WTC11 (cell line): ENCODE data around the gene STUB1. TPM values are rescaled to one million over a fixed set of nuclear protein-coding genes. Genes with fewer than 3 reads are reported as not detected.
A peak's percentile ranks its signal among the peaks of the same experiment; 100 is the strongest.

Experiments used
- AR ChIP-seq: fragments of 250-450 bp; sonication (Bioruptor Pico); IDR thresholded peaks from 2 replicates; pipeline ENCODE4 v1.9.0; 2021; ENCODE audit warnings: mild to moderate bottlenecking
- CBFB ChIP-seq: sonication (generic); formaldehyde crosslinking; IDR thresholded peaks from 2 replicates; pipeline ENCODE4 v1.8.1; 2022; ENCODE audit warnings: mild to moderate bottlenecking, low read depth, missing genetic modification reagents
- CREB1 ChIP-seq: sonication (generic); formaldehyde crosslinking; IDR thresholded peaks from 2 replicates; pipeline ENCODE4 v1.8.0; 2023; ENCODE audit warnings: mild to moderate bottlenecking, missing genetic modification reagents
- E2F5 ChIP-seq: sonication (generic); formaldehyde crosslinking; IDR thresholded peaks from 2 replicates; pipeline ENCODE4 v1.8.1; 2022; ENCODE audit warnings: mild to moderate bottlenecking, moderate library complexity, missing genetic modification reagents
- FOXJ3 ChIP-seq: sonication (generic); formaldehyde crosslinking; IDR thresholded peaks from 2 replicates; pipeline ENCODE4 v1.9.0; 2021; ENCODE audit warnings: missing genetic modification reagents, mild to moderate bottlenecking, borderline replicate concordance
- FOXK1 ChIP-seq: sonication (generic); formaldehyde crosslinking; IDR thresholded peaks from 2 replicates; pipeline ENCODE4 v1.8.0; 2022; ENCODE audit warnings: mild to moderate bottlenecking, moderate library complexity, missing genetic modification reagents
- FOXP1 ChIP-seq: sonication (generic); formaldehyde crosslinking; IDR thresholded peaks from 2 replicates; pipeline ENCODE4 v1.8.0; 2022; ENCODE audit warnings: missing genetic modification reagents, mild to moderate bottlenecking, moderate library complexity, borderline replicate concordance
- FOXP4 ChIP-seq: sonication (generic); formaldehyde crosslinking; IDR thresholded peaks from 2 replicates; pipeline ENCODE4 v1.8.0; 2022; ENCODE audit warnings: mild to moderate bottlenecking, missing genetic modification reagents
- GABPB1 ChIP-seq: sonication (generic); formaldehyde crosslinking; IDR thresholded peaks from 2 replicates; pipeline ENCODE4 v1.8.1; 2023; ENCODE audit warnings: mild to moderate bottlenecking, missing genetic modification reagents
- GTF2I ChIP-seq: fragments of 250-450 bp; sonication (Bioruptor Pico); conservative IDR thresholded peaks from 2 replicates; pipeline ENCODE4 v1.4.0; 2021; ENCODE audit warnings: mild to moderate bottlenecking
- HMGA2 ChIP-seq: fragments of 250-450 bp; sonication (Bioruptor Pico); IDR thresholded peaks from 2 replicates; pipeline ENCODE4 v1.4.0; 2021; ENCODE audit warnings: mild to moderate bottlenecking, moderate library complexity
- IRF2 ChIP-seq: sonication (generic); formaldehyde crosslinking; IDR thresholded peaks from 2 replicates; pipeline ENCODE4 v1.8.0; 2022; ENCODE audit warnings: low read depth, missing genetic modification reagents, borderline replicate concordance
- JAZF1 ChIP-seq: fragments of 250-450 bp; sonication (Bioruptor Pico); IDR thresholded peaks from 2 replicates; pipeline ENCODE4 v1.9.0; 2021; ENCODE audit warnings: moderate library complexity, mild to moderate bottlenecking, inconsistent platforms
- MLX ChIP-seq: sonication (generic); formaldehyde crosslinking; IDR thresholded peaks from 2 replicates; pipeline ENCODE4 v1.8.1; 2023; ENCODE audit warnings: mild to moderate bottlenecking, missing genetic modification reagents, moderate library complexity
- NFYB ChIP-seq: sonication (generic); formaldehyde crosslinking; conservative IDR thresholded peaks from 2 replicates; pipeline ENCODE4 v1.8.0; 2022; ENCODE audit warnings: low read depth, missing genetic modification reagents
- NR2C2 ChIP-seq: sonication (generic); formaldehyde crosslinking; IDR thresholded peaks from 2 replicates; pipeline ENCODE4 v1.8.0; 2022; ENCODE audit warnings: mild to moderate bottlenecking, missing genetic modification reagents
- PRDM15 ChIP-seq: sonication (generic); formaldehyde crosslinking; IDR thresholded peaks from 2 replicates; pipeline ENCODE4 v1.8.0; 2022; ENCODE audit warnings: missing genetic modification reagents
- RORB ChIP-seq: fragments of 250-450 bp; sonication (Bioruptor Pico); IDR thresholded peaks from 2 replicates; pipeline ENCODE4 v1.9.0; 2021; ENCODE audit warnings: mild to moderate bottlenecking
- SMAD3 ChIP-seq: sonication (generic); formaldehyde crosslinking; IDR thresholded peaks from 2 replicates; pipeline ENCODE4 v1.8.0; 2022; ENCODE audit warnings: missing genetic modification reagents, mild to moderate bottlenecking, borderline replicate concordance
- SOX15 ChIP-seq: fragments of 250-450 bp; sonication (Bioruptor Pico); IDR thresholded peaks from 2 replicates; pipeline ENCODE4 v1.9.0; 2021; ENCODE audit warnings: mild to moderate bottlenecking
- TEAD1 ChIP-seq: sonication (generic); formaldehyde crosslinking; IDR thresholded peaks from 2 replicates; pipeline ENCODE4 v1.8.0; 2022; ENCODE audit warnings: mild to moderate bottlenecking, missing genetic modification reagents
- ZNF121 ChIP-seq: sonication (generic); formaldehyde crosslinking; IDR thresholded peaks from 2 replicates; pipeline ENCODE4 v1.8.0; 2023; ENCODE audit warnings: missing genetic modification reagents
- ZNF232 ChIP-seq: sonication (generic); formaldehyde crosslinking; IDR thresholded peaks from 2 replicates; pipeline ENCODE4 v1.8.0; 2022; ENCODE audit warnings: mild to moderate bottlenecking, missing genetic modification reagents
- ZNF423 ChIP-seq: fragments of 250-450 bp; sonication (Bioruptor Pico); IDR thresholded peaks from 2 replicates; pipeline ENCODE4 v2.1.2; 2022; ENCODE audit warnings: mild to moderate bottlenecking, moderate library complexity
- ZNF425 ChIP-seq: fragments of 250-450 bp; sonication (Bioruptor Pico); conservative IDR thresholded peaks from 2 replicates; pipeline ENCODE4 v1.9.0; 2021; ENCODE audit warnings: mild to moderate bottlenecking
- ZNF512 ChIP-seq: sonication (generic); formaldehyde crosslinking; IDR thresholded peaks from 2 replicates; pipeline ENCODE4 v1.8.1; 2022; ENCODE audit warnings: missing genetic modification reagents, borderline replicate concordance
- total RNA-seq: library from RNA; stranded (reverse); gene quantifications from 3 replicates; pipeline ENCODE4 v1.2.3, GENCODE V29; 2021

Gene STUB1
- total RNA-seq, 1 experiment from 2014 or later: 88.2 TPM

- TF ChIP-seq FOXP4 (CRISPR knock-in tag) (peak; percentile 89), CBFB (peak; percentile 86; the same call in 1 of the 2 replicates), CREB1 (CRISPR knock-in tag) (peak; percentile 92), ZNF425 (CRISPR knock-in tag) (no peak), ZNF232 (CRISPR knock-in tag) (peak; percentile 97), HMGA2 (CRISPR knock-in tag) (no peak), ZNF121 (CRISPR knock-in tag) (peak; percentile 11; the same call in 1 of the 2 replicates), E2F5 (CRISPR knock-in tag) (peak; percentile 72; the same call in 1 of the 2 replicates), ZNF423 (CRISPR knock-in tag) (peak; percentile 68), RORB (no peak), ZNF512 (CRISPR knock-in tag) (no peak), AR (CRISPR knock-in tag) (no peak), JAZF1 (CRISPR knock-in tag) (no peak), GABPB1 (CRISPR knock-in tag) (peak; percentile 76), FOXJ3 (CRISPR knock-in tag) (no peak), TEAD1 (peak; percentile 15; the same call in 1 of the 2 replicates), NR2C2 (CRISPR knock-in tag) (peak; percentile 79), FOXK1 (CRISPR knock-in tag) (peak; percentile 85), SMAD3 (CRISPR knock-in tag) (peak; percentile 96), NFYB (peak; percentile 26), IRF2 (CRISPR knock-in tag) (no peak), SOX15 (no peak), PRDM15 (CRISPR knock-in tag) (peak; percentile 50; the same call in 1 of the 2 replicates), FOXP1 (CRISPR knock-in tag) (peak; percentile 97), MLX (CRISPR knock-in tag) (peak; percentile 76; the same call in 1 of the 2 replicates), GTF2I (CRISPR knock-in tag) (no peak)
Measured at GRCh38 chr16:720990-721764, 41.0 kb downstream of the STUB1 start, which contains the start of gene ANTKMT (continued).
